Neural progenitor cell (in vitro differentiated cells): ENCODE results near the gene PKNOX2. TPM values are rescaled to one million over a fixed set of nuclear protein-coding genes. Genes with fewer than 3 reads are reported as not detected.

ENCODE experiments used
- DNase-seq: peaks from one replicate; pipeline ENCODE4 v3.0.0-alpha.2; 2016; ENCODE audit warnings: low spot score
- H2AFZ ChIP-seq: fragments of 200-600 bp; sonication (generic); replicated peaks from 2 replicates; pipeline ENCODE4 v1.6.1; 2016; ENCODE audit warnings: antibody characterized with exemption
- H3F3A ChIP-seq: fragments of 200-600 bp; sonication (generic); 2 replicates; pipeline ENCODE4 v1.6.1; 2016; ENCODE audit warnings: antibody characterized with exemption, low read depth
- H3K27ac ChIP-seq: fragments of 200-600 bp; sonication (generic); 2 replicates; pipeline ENCODE4 v1.5.1; 2016; ENCODE audit warnings: mild to moderate bottlenecking
- H3K27me3 ChIP-seq: fragments of 200-600 bp; sonication (generic); 2 replicates; pipeline ENCODE4 v1.6.1; 2016; ENCODE audit warnings: mild to moderate bottlenecking, moderate library complexity
- H3K36me3 ChIP-seq: fragments of 200-600 bp; sonication (generic); 2 replicates; pipeline ENCODE4 v1.5.1; 2016
- H3K4me1 ChIP-seq: fragments of 200-600 bp; sonication (generic); 2 replicates; pipeline ENCODE4 v1.6.1; 2016; ENCODE audit warnings: mixed run types
- H3K4me2 ChIP-seq: fragments of 200-600 bp; sonication (generic); 2 replicates; pipeline ENCODE4 v1.6.1; 2016
- H3K4me3 ChIP-seq: fragments of 200-600 bp; sonication (generic); 2 replicates; pipeline ENCODE4 v1.5.1; 2016
- H3K79me2 ChIP-seq: fragments of 200-600 bp; sonication (generic); 2 replicates; pipeline ENCODE4 v1.6.1; 2016; ENCODE audit warnings: low read depth
- H3K9ac ChIP-seq: fragments of 200-600 bp; sonication (generic); 2 replicates; pipeline ENCODE4 v1.6.1; 2016
- H3K9me3 ChIP-seq: fragments of 200-600 bp; sonication (generic); 2 replicates; pipeline ENCODE4 v1.5.1; 2016; ENCODE audit warnings: low read depth
- H4K20me1 ChIP-seq: fragments of 200-600 bp; sonication (generic); 2 replicates; pipeline ENCODE4 v1.6.1; 2016; ENCODE audit warnings: low read depth
- H3K27ac Mint-ChIP-seq: 3 replicates; pipeline ENCODE4 v1.8.0; 2021; ENCODE audit warnings: mixed read lengths
- H3K27me3 Mint-ChIP-seq: 2 replicates; pipeline ENCODE4 v1.8.0; 2022; ENCODE audit warnings: low read depth, mild to moderate bottlenecking, inconsistent platforms, moderate library complexity, mixed read lengths; ENCODE audit not compliant: insufficient read depth
- H3K36me3 Mint-ChIP-seq: 3 replicates; pipeline ENCODE4 v1.8.0; 2021; ENCODE audit warnings: mixed read lengths
- H3K4me1 Mint-ChIP-seq: 3 replicates; pipeline ENCODE4 v1.8.0; 2021; ENCODE audit warnings: mixed read lengths
- H3K4me3 Mint-ChIP-seq: 3 replicates; pipeline ENCODE4 v1.8.0; 2021; ENCODE audit warnings: mild to moderate bottlenecking, moderate library complexity, mixed read lengths
- H3K9me3 Mint-ChIP-seq: 3 replicates; pipeline ENCODE4 v1.8.0; 2020; ENCODE audit warnings: mixed read lengths
- EZH2 ChIP-seq: fragments of 200-600 bp; sonication (generic); IDR thresholded peaks from 2 replicates; pipeline ENCODE4 v1.6.1; 2017; ENCODE audit warnings: antibody characterized with exemption, mild to moderate bottlenecking, moderate library complexity
- EZH2phosphoT487 ChIP-seq: fragments of 200-600 bp; sonication (generic); IDR thresholded peaks from 2 replicates; pipeline ENCODE4 v1.6.1; 2017; ENCODE audit warnings: antibody characterized with exemption
- total RNA-seq: library from RNA; depleted of rRNA; stranded (reverse); fragments of >200 nt; gene quantifications from 2 replicates; pipeline ENCODE4 v1.2.3, GENCODE V29; 2015; ENCODE audit warnings: low replicate concordance
- TF ChIP-seq, protein P1 (sequence below): fragments of 200-600 bp; sonication (generic); IDR thresholded peaks from 2 replicates; pipeline ENCODE4 v1.5.1; 2017; ENCODE audit warnings: antibody characterized with exemption, mild to moderate bottlenecking

The PKNOX2 gene
- total RNA-seq, 1 donor from 2014 or later = 4.3 TPM

DNA sequence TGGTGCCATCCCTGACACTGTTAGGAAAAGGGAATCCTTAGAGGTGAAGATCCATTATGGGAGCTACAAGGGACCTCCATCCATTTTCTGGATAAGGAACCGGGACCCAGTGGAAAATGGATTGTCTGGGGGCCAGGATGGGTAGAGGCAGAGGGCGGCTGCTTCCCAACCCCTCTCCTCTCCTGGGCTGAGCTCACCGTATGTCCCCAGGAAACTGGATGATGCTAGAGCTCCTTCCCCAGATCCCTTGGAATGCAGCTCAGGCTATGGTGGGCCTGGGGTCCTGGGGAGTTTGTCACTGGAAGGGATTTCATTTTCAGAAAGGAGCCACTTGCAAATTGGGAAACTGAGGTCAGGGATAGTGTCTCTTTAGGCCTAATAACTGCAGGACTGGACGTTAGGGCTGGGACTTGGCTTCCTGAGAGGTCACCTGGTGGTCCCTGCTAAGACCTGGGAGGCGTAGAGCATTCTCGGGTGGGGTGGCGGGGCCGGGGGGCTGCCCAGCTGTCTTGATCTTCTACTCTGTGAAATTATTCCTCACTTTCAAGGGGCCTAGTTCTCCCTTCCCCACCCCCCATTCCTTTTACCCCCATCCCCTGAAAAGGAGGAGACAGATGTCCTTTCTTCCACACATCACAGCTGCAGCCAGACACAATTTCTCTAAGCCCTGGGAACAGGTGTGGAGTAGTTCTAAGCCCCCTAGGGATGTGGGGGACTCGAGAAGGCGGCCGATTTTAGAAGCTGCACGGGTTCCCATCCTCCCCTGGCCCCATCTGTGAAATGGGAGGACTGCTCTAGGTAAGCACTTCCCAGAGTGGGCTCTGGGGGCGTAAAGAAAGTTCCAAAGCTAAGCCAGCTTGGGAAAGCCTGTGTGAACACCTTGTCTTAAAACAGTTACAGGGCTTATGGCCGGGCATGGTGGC is 99.8 kb downstream of the PKNOX2 start:
- Histone ChIP-seq H3K4me3 (no peak overlapping the region), H4K20me1 (no peaks in the 10 kb centered on the region), H3K9me3 (no peaks in the 10 kb centered on the region), H3K79me2 (no peaks in the 10 kb centered on the region), H3K4me1 (peaks cover 61% of the 10 kb centered on the region), H3K36me3 (no peaks in the 10 kb centered on the region), H3K27me3 (no peaks in the 10 kb centered on the region), H2AFZ (no peak overlapping the region), H3K27ac (peak overlapping the region; percentile 88), H3K4me2 (peak overlapping the region; percentile 51), H3K9ac (no peak overlapping the region), H3F3A (peaks cover 32% of the 10 kb centered on the region)
- peaks cover 20% of the 10 kb centered on the region for H3K36me3 Mint-ChIP-seq
- peak overlapping the region; percentile 20 for H3K4me3 Mint-ChIP-seq
- DNase-seq = peak; percentile 26
- no peaks in the 10 kb centered on the region for H3K9me3 Mint-ChIP-seq
- peaks cover 91% of the 10 kb centered on the region for H3K4me1 Mint-ChIP-seq
- H3K27ac Mint-ChIP-seq = peak overlapping the region; percentile 98
- H3K27me3 Mint-ChIP-seq = peaks cover 7% of the 10 kb centered on the region
- no peak for TF ChIP-seq EZH2phosphoT487
- no peak for TF ChIP-seq EZH2
- TF ChIP-seq, protein P1, sequence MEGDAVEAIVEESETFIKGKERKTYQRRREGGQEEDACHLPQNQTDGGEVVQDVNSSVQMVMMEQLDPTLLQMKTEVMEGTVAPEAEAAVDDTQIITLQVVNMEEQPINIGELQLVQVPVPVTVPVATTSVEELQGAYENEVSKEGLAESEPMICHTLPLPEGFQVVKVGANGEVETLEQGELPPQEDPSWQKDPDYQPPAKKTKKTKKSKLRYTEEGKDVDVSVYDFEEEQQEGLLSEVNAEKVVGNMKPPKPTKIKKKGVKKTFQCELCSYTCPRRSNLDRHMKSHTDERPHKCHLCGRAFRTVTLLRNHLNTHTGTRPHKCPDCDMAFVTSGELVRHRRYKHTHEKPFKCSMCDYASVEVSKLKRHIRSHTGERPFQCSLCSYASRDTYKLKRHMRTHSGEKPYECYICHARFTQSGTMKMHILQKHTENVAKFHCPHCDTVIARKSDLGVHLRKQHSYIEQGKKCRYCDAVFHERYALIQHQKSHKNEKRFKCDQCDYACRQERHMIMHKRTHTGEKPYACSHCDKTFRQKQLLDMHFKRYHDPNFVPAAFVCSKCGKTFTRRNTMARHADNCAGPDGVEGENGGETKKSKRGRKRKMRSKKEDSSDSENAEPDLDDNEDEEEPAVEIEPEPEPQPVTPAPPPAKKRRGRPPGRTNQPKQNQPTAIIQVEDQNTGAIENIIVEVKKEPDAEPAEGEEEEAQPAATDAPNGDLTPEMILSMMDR = no peak

DNA sequence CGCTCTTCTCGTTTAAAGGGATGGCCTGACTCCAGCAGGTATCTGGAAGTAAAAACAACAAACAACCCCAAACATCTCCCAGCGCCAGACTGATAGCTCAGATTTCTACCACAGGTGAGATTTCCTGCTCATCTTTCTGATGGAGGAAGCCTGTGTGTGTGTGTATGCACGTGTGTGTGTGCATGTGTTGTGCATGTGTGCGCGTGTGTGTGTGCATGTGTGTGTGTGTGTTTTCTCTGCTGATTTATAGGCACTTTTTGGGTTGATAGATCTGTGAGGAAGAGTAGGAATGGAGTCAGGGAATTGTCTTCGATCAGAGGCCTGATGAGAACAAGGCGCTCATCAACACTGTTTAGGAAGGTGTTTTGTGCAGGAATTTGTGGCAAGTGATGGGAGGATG is 103.0 kb downstream of the PKNOX2 start:
- H3K27ac ChIP-seq = no peak overlapping the region
- peaks cover 23% of the 10 kb centered on the region for H3K36me3 Mint-ChIP-seq
- no peak overlapping the region for H2AFZ ChIP-seq
- no peak overlapping the region for H3K4me3 ChIP-seq
- peaks cover 57% of the 10 kb centered on the region for H3K4me1 ChIP-seq
- H3K27me3 Mint-ChIP-seq = peaks cover 7% of the 10 kb centered on the region
- H3K4me1 Mint-ChIP-seq = peaks cover 87% of the 10 kb centered on the region
- H3K27ac Mint-ChIP-seq = peak overlapping the region; percentile 46
- no peaks in the 10 kb centered on the region for H3K9me3 Mint-ChIP-seq
- no peaks in the 10 kb centered on the region for H3K9me3 ChIP-seq
- H4K20me1 ChIP-seq = no peaks in the 10 kb centered on the region
- no peak for TF ChIP-seq EZH2phosphoT487
- TF ChIP-seq, protein P1 = no peak
- TF ChIP-seq EZH2 = no peak
- H3K36me3 ChIP-seq = no peaks in the 10 kb centered on the region
- H3K4me3 Mint-ChIP-seq = no peak overlapping the region
- H3K4me2 ChIP-seq = no peak overlapping the region
- H3F3A ChIP-seq = peaks cover 18% of the 10 kb centered on the region
- H3K9ac ChIP-seq = no peak overlapping the region
- H3K27me3 ChIP-seq = no peaks in the 10 kb centered on the region
- DNase-seq = no peak
- H3K79me2 ChIP-seq = no peaks in the 10 kb centered on the region

DNA sequence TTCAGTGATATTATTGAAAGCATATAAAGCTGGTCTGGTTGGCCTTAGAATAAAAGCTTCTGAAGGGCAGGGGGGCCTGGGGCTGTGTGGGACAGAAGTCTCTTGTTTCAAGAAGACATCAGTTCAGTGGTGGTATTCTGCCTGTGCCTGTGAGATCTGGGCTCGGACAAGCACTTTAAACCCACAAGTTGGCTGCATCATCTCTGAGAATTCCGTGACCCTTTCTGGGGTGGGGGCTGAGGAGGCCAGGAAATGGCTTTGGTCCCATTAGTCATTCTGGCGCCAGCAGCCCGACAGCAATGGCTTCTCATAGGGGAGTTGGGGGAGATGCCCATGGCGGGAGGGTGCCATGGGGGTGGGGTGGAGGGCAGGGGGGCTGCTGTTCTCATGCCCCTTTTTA is 104.1 kb downstream of the PKNOX2 start:
- Mint-ChIP-seq H3K9me3 (no peaks in the 10 kb centered on the region), H3K4me1 (peaks cover 84% of the 10 kb centered on the region), H3K4me3 (no peak overlapping the region), H3K36me3 (peaks cover 28% of the 10 kb centered on the region), H3K27ac (peak overlapping the region; percentile 81), H3K27me3 (peaks cover 7% of the 10 kb centered on the region)
- Histone ChIP-seq H3K27me3 (no peaks in the 10 kb centered on the region), H3K27ac (no peak overlapping the region), H3K9ac (no peak overlapping the region), H3K4me2 (no peak overlapping the region), H2AFZ (no peak overlapping the region), H4K20me1 (no peaks in the 10 kb centered on the region), H3K36me3 (no peaks in the 10 kb centered on the region), H3K4me3 (no peak overlapping the region), H3K4me1 (peaks cover 57% of the 10 kb centered on the region), H3K79me2 (no peaks in the 10 kb centered on the region), H3F3A (peaks cover 17% of the 10 kb centered on the region), H3K9me3 (no peaks in the 10 kb centered on the region)
- DNase-seq = no peak
- TF ChIP-seq, protein P1 = no peak
- TF ChIP-seq EZH2phosphoT487 (no peak), EZH2 (no peak)
